ENCODE data around the gene RFPL4A. TPM values are rescaled to one million over a fixed set of nuclear protein-coding genes. Genes with fewer than 3 reads are reported as not detected.
"Not testable (repeated sequence)": the region's sequence is repeated elsewhere in the genome, so short reads cannot be mapped to it uniquely, and the experiment has no call there.

The RFPL4A gene
- total and polyA plus RNA-seq, 2 of the 13 experiments (the other 11 are each of a cell fraction or from before 2014, with no cell fraction given), result not detected

- Histone ChIP-seq H3K4me2 (ENCODE audit: low read depth, low read length) (no peak overlapping the region), H3K27me3 (ENCODE audit: control insufficient read depth in 1 of 2, insufficient read depth in 2 of 2, low read length in 2 of 2) (peaks cover 0 to 4% of the 10 kb centered on the region in 2 experiments; a peak in 3 of 5 replicates), H3K4me1 (ENCODE audit: insufficient read depth, low read length) (peaks cover 7% of the 10 kb centered on the region; the same call in 1 of the 2 replicates), H3K27ac (ENCODE audit: extremely low read length, insufficient read depth, low read length) (no peak overlapping the region), H3K4me3 (replicated peaks in 1 of 3; ENCODE audit: insufficient read depth in 1 of 3, low read depth in 2 of 3, low read length in 3 of 3) (no peak overlapping the region), H3K9ac (ENCODE audit: insufficient read depth, low read depth, low read length) (no peak overlapping the region), H2AFZ (ENCODE audit: low read length) (no peak overlapping the region), H3K9me3 (ENCODE audit: low read length) (peaks cover 9% of the 10 kb centered on the region; the same call in 1 of the 2 replicates), H4K20me1 (ENCODE audit: insufficient read depth, low read length) (no peaks in the 10 kb centered on the region), H3K79me2 (ENCODE audit: insufficient read depth, low read length) (no peaks in the 10 kb centered on the region), H3K36me3 (replicated peaks in 1 of 2; ENCODE audit: control insufficient read depth in 1 of 2, insufficient read depth in 2 of 2, low read length in 2 of 2) (no peaks in the 10 kb centered on the region)
- CTCF ChIA-PET (ENCODE audit: low intra/inter-chr PET ratio, low total read pairs), result no interaction called here
- in situ Hi-C loops (cut with HindIII; ENCODE audit: extremely low pct_ligation_motif_present, low pct_unique_long_range_greater_than_20kb), result no loop called here
- FAIRE-seq, result no peak
- TF ChIP-seq THRA (CRISPR knock-in tag; IDR thresholded peaks at IDR 0.05; ENCODE audit: borderline replicate concordance) (no peak), PAWR (CRISPR knock-in tag; IDR thresholded peaks at IDR 0.05; ENCODE audit: borderline replicate concordance) (no peak), ZNF20 (CRISPR knock-in tag; IDR thresholded peaks at IDR 0.05) (no peak), ATF7 (IDR thresholded peaks at IDR 0.05) (peak; percentile 58), ATF7 (CRISPR knock-in tag; IDR thresholded peaks at IDR 0.05) (no peak), CREB3 (CRISPR knock-in tag; IDR thresholded peaks at IDR 0.05) (no peak), HHEX (CRISPR knock-in tag; IDR thresholded peaks at IDR 0.05) (no peak)
- DNase-seq (ENCODE audit: low spot score), result no peak
- intact Hi-C loops (cut with micrococcal nuclease; ENCODE audit: unreplicated experiment), result no loop called here
- WGBS (ENCODE audit: low lambda C conversion rate), result 36% methylated on average over 8 of the region's 8 CpGs
- ATAC-seq, result no peak
- BruUV-seq (replicated peaks), result no TSS peak
- POLR2A ChIA-PET, result no interaction called here
These were observed 35.4 kb upstream of the RFPL4A start for GRCh38 chr19:55723491-55723890.

DNA sequence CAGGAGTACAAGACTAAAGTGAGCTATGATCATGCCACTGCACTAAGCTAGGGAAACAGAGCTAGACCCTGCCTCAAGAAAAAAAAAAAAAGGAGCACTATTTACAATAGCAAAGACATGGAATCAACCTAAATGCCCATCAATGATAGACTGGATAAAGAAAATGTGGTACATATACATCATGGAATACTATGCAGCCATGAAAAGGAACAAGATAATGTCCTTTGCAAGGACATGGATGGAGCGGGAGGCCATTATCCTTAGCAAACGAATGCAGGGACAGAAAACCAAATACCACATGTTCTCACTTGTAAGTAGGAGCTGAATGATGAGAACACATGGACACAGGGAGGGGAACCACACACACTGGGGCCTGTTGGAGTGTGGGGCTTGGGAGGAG, 28.5 kb upstream of the RFPL4A start:
- H3K4me2 ChIP-seq (ENCODE audit: low read depth, low read length); H2AFZ ChIP-seq (ENCODE audit: low read length); H4K20me1 ChIP-seq (ENCODE audit: insufficient read depth, low read length); in situ Hi-C loops (cut with HindIII; ENCODE audit: extremely low pct_ligation_motif_present, low pct_unique_long_range_greater_than_20kb); H3K9ac ChIP-seq (ENCODE audit: insufficient read depth, low read depth, low read length); H3K36me3 ChIP-seq (replicated peaks in 1 of 2; ENCODE audit: control insufficient read depth in 1 of 2, insufficient read depth in 2 of 2, low read length in 2 of 2); H3K27ac ChIP-seq (ENCODE audit: extremely low read length, insufficient read depth, low read length); H3K79me2 ChIP-seq (ENCODE audit: insufficient read depth, low read length); intact Hi-C loops (cut with micrococcal nuclease; ENCODE audit: unreplicated experiment); H3K4me1 ChIP-seq (ENCODE audit: insufficient read depth, low read length); H3K4me3 ChIP-seq (replicated peaks in 1 of 3; ENCODE audit: insufficient read depth in 1 of 3, low read depth in 2 of 3, low read length in 3 of 3); H3K9me3 ChIP-seq (ENCODE audit: low read length); H3K27me3 ChIP-seq (ENCODE audit: control insufficient read depth in 1 of 2, insufficient read depth in 2 of 2, low read length in 2 of 2); BruUV-seq (replicated peaks); CTCF ChIA-PET (ENCODE audit: low intra/inter-chr PET ratio, low total read pairs); FAIRE-seq; DNase-seq (ENCODE audit: low spot score); ATAC-seq; POLR2A ChIA-PET: not testable (repeated sequence)
- 26% methylated on average over 2 of the region's 2 CpGs for WGBS (ENCODE audit: low lambda C conversion rate)
